GM21825 (cell line): Measurements from ENCODE around the gene RNASE8.

Experiments
- ATAC-seq: cut with Tn5 transposase; IDR thresholded peaks from one replicate; pipeline ENCODE4 v1.9.1; 2021; ENCODE audit warnings: mild to moderate bottlenecking, moderate library complexity; ENCODE audit not compliant: unreplicated experiment

RNASE8 gene

GRCh38 chr14:21103411-21103709, 45.7 kb downstream of the RNASE8 start:
- ATAC-seq: no peak

- ATAC-seq: peak; percentile 91
These were observed 46.3 kb downstream of the RNASE8 start for GRCh38 chr14:21103710-21104447.

DNA sequence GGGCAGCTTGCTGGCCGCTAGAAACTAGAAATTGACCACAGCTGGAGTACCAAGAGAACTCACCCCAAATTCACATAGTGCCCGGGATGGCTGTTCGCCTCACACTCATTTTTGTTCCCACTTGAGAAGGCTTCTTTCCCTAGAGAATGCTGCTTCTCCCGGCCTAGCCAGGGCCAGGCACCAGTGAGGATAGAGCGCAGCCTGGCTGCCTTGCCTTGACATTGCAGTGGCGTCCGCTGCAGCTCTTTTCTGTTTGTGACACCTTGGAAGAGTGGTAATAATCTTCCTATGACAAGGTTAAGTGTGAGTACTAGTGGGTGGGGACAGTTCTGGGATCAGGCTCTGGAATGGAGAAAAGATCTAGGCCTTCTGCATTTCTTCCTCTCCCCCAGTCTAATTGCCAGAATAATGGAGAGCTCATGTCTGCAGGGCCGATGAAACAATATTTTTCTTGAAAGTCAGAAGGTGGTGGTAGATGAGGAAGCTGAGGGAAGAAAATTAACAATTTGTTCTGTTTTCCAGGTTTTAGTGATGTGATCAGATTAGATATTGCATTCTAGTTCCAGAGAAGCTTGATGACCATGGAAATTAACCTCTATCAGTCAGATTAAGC, 46.9 kb downstream of the RNASE8 start:
- peak; percentile 41 for ATAC-seq

DNA sequence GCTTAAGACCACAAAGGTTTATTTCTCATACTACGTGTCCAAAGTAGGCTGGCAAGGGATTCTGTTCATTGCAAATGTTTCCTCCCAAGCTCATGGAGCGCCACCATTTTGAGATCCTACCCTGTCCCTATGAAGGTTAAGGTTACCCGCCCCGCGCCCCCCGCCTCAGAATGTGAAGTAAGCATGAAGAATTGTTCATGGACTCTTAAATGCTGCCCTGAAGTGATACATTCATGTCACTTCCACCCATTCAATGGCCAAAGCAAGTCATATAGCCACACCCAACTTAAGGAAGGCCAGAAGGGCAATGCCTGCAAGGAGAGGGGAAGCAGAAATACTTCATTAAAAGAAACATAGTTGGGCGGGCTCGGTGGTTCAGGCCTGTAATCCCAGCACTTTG, 47.5 kb downstream of the RNASE8 start:
- ATAC-seq: no peak

DNA sequence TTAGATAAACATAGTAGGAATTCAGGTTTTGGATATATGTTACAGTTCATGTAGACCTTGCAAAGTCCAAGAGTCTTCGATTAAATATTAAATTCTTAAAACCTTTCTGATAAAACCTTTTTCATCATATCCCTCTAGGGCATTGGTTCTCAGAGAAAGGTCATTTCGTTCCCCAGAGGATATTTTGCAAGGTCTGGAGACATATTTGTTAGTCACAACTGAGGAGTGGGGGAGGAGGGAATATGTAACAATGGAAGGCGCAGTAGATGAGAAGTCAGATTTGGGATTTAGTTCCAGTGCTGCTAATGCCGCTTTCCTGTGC, 48.5 kb downstream of the RNASE8 start:
- no peak for ATAC-seq

- peak; percentile 16 for ATAC-seq
These were observed 49.1 kb downstream of the RNASE8 start for GRCh38 chr14:21106498-21107282.

DNA sequence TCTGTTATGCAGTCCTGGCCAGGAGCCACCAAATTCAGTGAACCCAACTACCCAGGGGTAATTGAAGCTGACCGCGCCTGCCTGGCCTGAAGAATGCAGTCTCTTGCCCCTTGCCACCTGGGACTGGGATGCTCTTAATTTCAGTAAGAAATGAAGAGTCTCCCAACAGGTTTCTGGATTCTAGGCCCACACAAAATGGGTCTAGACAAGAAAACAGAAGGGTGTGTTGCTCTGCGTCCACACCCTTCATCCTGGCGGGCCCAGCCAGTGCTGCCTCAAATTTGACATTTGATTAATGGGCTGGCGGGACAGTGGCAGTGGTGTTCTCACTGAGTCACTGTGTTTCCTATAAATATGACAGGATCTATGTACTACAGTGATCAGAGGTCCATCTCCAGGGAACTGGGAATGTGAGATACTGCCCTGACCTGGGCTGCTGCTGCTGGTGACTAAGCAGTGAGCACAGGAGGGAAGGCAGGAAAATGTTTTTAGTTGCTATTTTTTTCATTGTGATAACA, 49.7 kb downstream of the RNASE8 start:
- ATAC-seq: no peak
